GM21825 (cell line): ENCODE measurements around the gene TRMT2B.
"Not testable (repeated sequence)": the region's sequence is repeated elsewhere in the genome, so short reads cannot be mapped to it uniquely, and the experiment has no call there.

Experiments used
- ATAC-seq: cut with Tn5 transposase; IDR thresholded peaks from one replicate; pipeline ENCODE4 v1.9.1; 2021; ENCODE audit warnings: mild to moderate bottlenecking, moderate library complexity; ENCODE audit not compliant: unreplicated experiment

Gene TRMT2B

GRCh38 chrX:101051549-101052302 is at the start of gene TRMT2B:
TSS of gene TRMT2B (minus strand) at chrX:101052111. CDS start at chrX:101042289, 9,822 bp downstream.
- ATAC-seq = peak; percentile 91

- ATAC-seq = peak; percentile 98
Observed at GRCh38 chrX:101097546-101098453, 45.9 kb upstream of the TRMT2B start, which contains the start of gene CENPI. TSS of gene CENPI (plus strand) at chrX:101098204. CDS start at chrX:101101071, 2,867 bp downstream.

- no peak for ATAC-seq
Observed at GRCh38 chrX:101091817-101092216, 39.9 kb upstream of the TRMT2B start.

- ATAC-seq = no peak
Observed at GRCh38 chrX:101081231-101081630, 29.3 kb upstream of the TRMT2B start.

- ATAC-seq = no peak
Observed at GRCh38 chrX:101080326-101081124, 28.6 kb upstream of the TRMT2B start.

GRCh38 chrX:101079736-101080270 is 27.9 kb upstream of the TRMT2B start:
- ATAC-seq = no peak

GRCh38 chrX:101078716-101079598 is 27.0 kb upstream of the TRMT2B start, which contains the start of gene TMEM35A:
TSS of gene TMEM35A (plus strand) at chrX:101078879. CDS start at chrX:101079003, 124 bp downstream.
- ATAC-seq = no peak

- no peak for ATAC-seq
Observed at GRCh38 chrX:101071582-101071981, 19.7 kb upstream of the TRMT2B start.

- no peak for ATAC-seq
Observed at GRCh38 chrX:101062176-101062575, 10.3 kb upstream of the TRMT2B start.

GRCh38 chrX:101057093-101057714 is 5.3 kb upstream of the TRMT2B start:
- peak; percentile 85 for ATAC-seq

GRCh38 chrX:101056551-101056950 is 4.6 kb upstream of the TRMT2B start:
- ATAC-seq = not testable (repeated sequence)

- peak; percentile 6 for ATAC-seq
Observed at GRCh38 chrX:101051153-101051548, 760 bp downstream of the TRMT2B start.

- no peak for ATAC-seq
Observed at GRCh38 chrX:101040197-101040596, 11.7 kb downstream of the TRMT2B start.

- ATAC-seq = no peak
Observed at GRCh38 chrX:101037231-101037630, 14.7 kb downstream of the TRMT2B start.

GRCh38 chrX:101029665-101030064 is 22.2 kb downstream of the TRMT2B start:
- no peak for ATAC-seq

- ATAC-seq = no peak
Observed at GRCh38 chrX:101028562-101028961, 23.3 kb downstream of the TRMT2B start.

GRCh38 chrX:101025126-101025525 is 26.8 kb downstream of the TRMT2B start:
- ATAC-seq = no peak

GRCh38 chrX:101022020-101022419 is 29.9 kb downstream of the TRMT2B start:
- ATAC-seq = no peak

- ATAC-seq = not testable (repeated sequence)
Observed at GRCh38 chrX:101012031-101012430, 39.9 kb downstream of the TRMT2B start.
